IMR-90 (cell line): ENCODE results near the gene SNAP25. TPM values are rescaled to one million over a fixed set of nuclear protein-coding genes. Genes with fewer than 3 reads are reported as not detected.

Experiments used
- ATAC-seq: fragments of 200-7000 bp; cut with Tn5 transposase; 2 replicates; pipeline ENCODE4 v1.9.1; 2020; ENCODE audit warnings: low read depth, mild to moderate bottlenecking, moderate library complexity
- BruUV-seq: library from RNA; stranded (reverse); fragments of 400-500 nt; replicated peaks from 2 replicates; lab custom pipeline; 2021; lab: Mats Ljungman, UMichigan
- CTCF ChIA-PET: fragments of 300-600 bp; formaldehyde crosslinking; extraction: SDS; loops from one replicate; lab custom pipeline; 2021; ENCODE audit warnings: antibody characterized with exemption; lab: Yijun Ruan, JAX
- POLR2A ChIA-PET: fragments of 300-600 bp; sonication (Branson Sonifier 250); formaldehyde crosslinking; loops from one replicate; lab custom pipeline; 2022; ENCODE audit warnings: antibody characterized with exemption; ENCODE audit not compliant: unreplicated experiment; lab: Charles Lee
- DNase-seq: peaks from one replicate; pipeline ENCODE4 v3.0.0; 2013
- H2AFZ ChIP-seq: replicated peaks from 2 replicates; pipeline ENCODE3; 2013; ENCODE audit warnings: low read length, mild to moderate bottlenecking; ENCODE audit not compliant: poor library complexity
- H2AK5ac ChIP-seq: 2 replicates; pipeline ENCODE4 v1.6.1; 2013; ENCODE audit warnings: low read depth, low read length, inconsistent platforms
- H2AK9ac ChIP-seq: replicated peaks from 2 replicates; pipeline ENCODE3; 2013; ENCODE audit warnings: mild to moderate bottlenecking, low read depth, low read length, moderate library complexity; ENCODE audit not compliant: poor library complexity
- H2BK120ac ChIP-seq: 2 replicates; pipeline ENCODE4 v1.6.1; 2013; ENCODE audit warnings: low read depth, low read length, inconsistent platforms
- H2BK15ac ChIP-seq: 3 replicates; pipeline ENCODE4 v1.6.1; 2013; ENCODE audit warnings: low read depth, low read length, inconsistent platforms
- H2BK20ac ChIP-seq: 2 replicates; pipeline ENCODE4 v1.6.1; 2013; ENCODE audit warnings: low read depth, mild to moderate bottlenecking, inconsistent platforms, low read length, moderate library complexity
- H2BK5ac ChIP-seq: 2 replicates; pipeline ENCODE4 v1.6.1; 2013; ENCODE audit warnings: mild to moderate bottlenecking, low read depth, low read length, inconsistent platforms; ENCODE audit not compliant: poor library complexity, severe bottlenecking
- H3K14ac ChIP-seq: replicated peaks from 2 replicates; pipeline ENCODE4 v1.6.1; 2013; ENCODE audit warnings: low read depth, low read length, inconsistent platforms
- H3K18ac ChIP-seq: 2 replicates; pipeline ENCODE4 v1.6.1; 2013; ENCODE audit warnings: low read depth, low read length, control low read depth
- H3K23ac ChIP-seq: 2 replicates; pipeline ENCODE4 v1.6.1; 2013; ENCODE audit warnings: low read depth, low read length, inconsistent platforms
- H3K27ac ChIP-seq: 2 replicates; pipeline ENCODE4 v1.5.1; 2013; ENCODE audit warnings: mild to moderate bottlenecking, control low read depth, low read length; ENCODE audit not compliant: insufficient read depth
- H3K27me3 ChIP-seq: 2 replicates; pipeline ENCODE4 v1.6.1; 2013; ENCODE audit warnings: low read length; ENCODE audit not compliant: control insufficient read depth, insufficient read depth
- H3K36me3 ChIP-seq: 2 replicates; pipeline ENCODE4 v1.6.1; 2013; ENCODE audit warnings: low read length, mixed read lengths; ENCODE audit not compliant: control insufficient read depth, insufficient read depth
- H3K4ac ChIP-seq: 2 replicates; pipeline ENCODE4 v1.6.1; 2013; ENCODE audit warnings: low read depth, low read length, inconsistent platforms
- H3K4me1 ChIP-seq: 2 replicates; pipeline ENCODE4 v1.6.1; 2013; ENCODE audit warnings: low read length, mixed read lengths; ENCODE audit not compliant: control insufficient read depth, insufficient read depth
- H3K4me2 ChIP-seq: 2 replicates; pipeline ENCODE4 v1.6.1; 2013; ENCODE audit warnings: low read depth, mild to moderate bottlenecking, control low read depth, low read length, moderate library complexity
- H3K4me3 ChIP-seq: 2 replicates; pipeline ENCODE4 v1.5.1; 2013; ENCODE audit warnings: low read depth, mild to moderate bottlenecking, control low read depth, low read length, moderate library complexity; ENCODE audit not compliant: insufficient read depth
- H3K56ac ChIP-seq: 2 replicates; pipeline ENCODE4 v1.6.1; 2013; ENCODE audit warnings: low read length, inconsistent platforms; ENCODE audit not compliant: insufficient read depth; ENCODE audit errors: extremely low read depth
- H3K79me1 ChIP-seq, 2 experiments: 2 replicates each; pipeline ENCODE4 v1.6.1; 2013; ENCODE audit warnings: low read length in 2 of 2, inconsistent platforms in 1 of 2, low read depth in 1 of 2
- H3K9ac ChIP-seq: 2 replicates; pipeline ENCODE4 v1.6.1; 2013; ENCODE audit warnings: low read depth, low read length, control low read depth
- H3K9me1 ChIP-seq: 2 replicates; pipeline ENCODE4 v1.6.1; 2013; ENCODE audit warnings: low read length, inconsistent platforms; ENCODE audit not compliant: insufficient read depth
- H3K9me3 ChIP-seq: 2 replicates; pipeline ENCODE4 v1.6.1; 2013; ENCODE audit warnings: low read length; ENCODE audit not compliant: control insufficient read depth, insufficient read depth
- H4K20me1 ChIP-seq: 2 replicates; pipeline ENCODE4 v1.6.1; 2013; ENCODE audit warnings: low read length, inconsistent platforms; ENCODE audit not compliant: insufficient read depth
- H4K5ac ChIP-seq: 2 replicates; pipeline ENCODE4 v1.6.1; 2013; ENCODE audit warnings: mild to moderate bottlenecking, low read depth, low read length, control low read depth
- H4K8ac ChIP-seq, 2 experiments: 2 replicates each; pipeline ENCODE4 v1.6.1; 2013; ENCODE audit warnings: low read depth in 2 of 2, low read length in 2 of 2, control low read depth in 1 of 2, inconsistent platforms in 1 of 2
- H4K91ac ChIP-seq: 2 replicates; pipeline ENCODE4 v1.6.1; 2013; ENCODE audit warnings: low read depth, low read length, inconsistent platforms; ENCODE audit not compliant: insufficient read depth
- BHLHE40 ChIP-seq: fragments of 150-350 bp; IDR thresholded peaks from 2 replicates; pipeline ENCODE4 v1.6.1; 2016; ENCODE audit warnings: mild to moderate bottlenecking, low read depth, low read length
- CEBPB ChIP-seq: IDR thresholded peaks from 2 replicates; pipeline ENCODE4 v1.6.1; 2012; ENCODE audit warnings: low read depth, low read length, improper control_type of control experiment
- CHD1 ChIP-seq: IDR thresholded peaks from 2 replicates; pipeline ENCODE4 v1.6.1; 2012; ENCODE audit warnings: low read depth, low read length, improper control_type of control experiment
- FOS ChIP-seq: fragments of 150-350 bp; IDR thresholded peaks from 2 replicates; pipeline ENCODE4 v1.6.1; 2016; ENCODE audit warnings: low read depth, low read length
- MAFK ChIP-seq: IDR thresholded peaks from 2 replicates; pipeline ENCODE4 v1.6.1; 2012; ENCODE audit warnings: low read depth, low read length, improper control_type of control experiment
- MAZ ChIP-seq: IDR thresholded peaks from 2 replicates; pipeline ENCODE4 v1.6.1; 2012; ENCODE audit warnings: low read depth, mild to moderate bottlenecking, low read length, improper control_type of control experiment, moderate library complexity, borderline replicate concordance
- MXI1 ChIP-seq: IDR thresholded peaks from 2 replicates; pipeline ENCODE4 v1.6.1; 2012; ENCODE audit warnings: low read depth, mild to moderate bottlenecking, low read length, moderate library complexity, borderline replicate concordance
- NFE2L2 ChIP-seq: fragments of 150-350 bp; IDR thresholded peaks from 2 replicates; pipeline ENCODE4 v1.6.1; 2016; ENCODE audit warnings: low read depth, mild to moderate bottlenecking, low read length
- POLR2A ChIP-seq: IDR thresholded peaks from 2 replicates; pipeline ENCODE4 v1.6.1; 2012; ENCODE audit warnings: mild to moderate bottlenecking, low read depth, low read length
- RAD21 ChIP-seq: IDR thresholded peaks from 2 replicates; pipeline ENCODE4 v1.6.1; 2012; ENCODE audit warnings: low read length, improper control_type of control experiment
- RCOR1 ChIP-seq: IDR thresholded peaks from 2 replicates; pipeline ENCODE4 v1.6.1; 2012; ENCODE audit warnings: mild to moderate bottlenecking, low read length, improper control_type of control experiment; ENCODE audit not compliant: insufficient replicate concordance
- RFX5 ChIP-seq: IDR thresholded peaks from 2 replicates; pipeline ENCODE4 v1.8.0; 2012; ENCODE audit warnings: low read depth, mild to moderate bottlenecking, low read length, moderate library complexity
- SMC3 ChIP-seq: fragments of 150-350 bp; IDR thresholded peaks from 2 replicates; pipeline ENCODE4 v1.6.1; 2016; ENCODE audit warnings: low read depth, mild to moderate bottlenecking, antibody characterized with exemption, low read length, moderate library complexity
- dilution Hi-C: fragments of 300-500 bp; cut with HindIII; formaldehyde crosslinking; loops from one replicate; pipeline ENCODE4 v1.14.3; 2018; ENCODE audit warnings: low sequenced_read_pairs; ENCODE audit not compliant: unreplicated experiment
- in situ Hi-C: fragments of 300-500 bp; cut with MboI; formaldehyde crosslinking; loops from 3 replicates; pipeline ENCODE4 v1.14.3; 2019; ENCODE audit warnings: low sequenced_read_pairs, inconsistent platforms, mixed read lengths
- intact Hi-C: fragments of 100-400 bp; cut with micrococcal nuclease; formaldehyde crosslinking; loops from 2 replicates; pipeline ENCODE4 v1.10.0; 2022
- polyA plus RNA-seq, 3 experiments: library from polyadenylated mRNA; depleted of rRNA; stranded (reverse); fragments of >200 nt; gene quantifications; 2 replicates each; pipeline ENCODE4 v1.2.3, GENCODE V29; 2012; ENCODE audit warnings: low replicate concordance in 1 of 3
- total RNA-seq: library from RNA; depleted of rRNA; stranded (reverse); fragments of >200 nt; gene quantifications from 2 replicates; pipeline ENCODE4 v1.2.3, GENCODE V29; 2012
- TF ChIP-seq, protein P1 (sequence below): conservative IDR thresholded peaks from 2 replicates; pipeline ENCODE4 v1.5.1; 2012; ENCODE audit warnings: mild to moderate bottlenecking, low read depth, low read length, improper control_type of control experiment
- TF ChIP-seq, protein P2 (sequence below): fragments of 150-350 bp; IDR thresholded peaks from 2 replicates; pipeline ENCODE4 v1.6.1; 2016; ENCODE audit warnings: low read depth, mild to moderate bottlenecking, low read length, moderate library complexity, borderline replicate concordance
- TF ChIP-seq, protein P3 (sequence below): fragments of 150-350 bp; IDR thresholded peaks from 2 replicates; pipeline ENCODE4 v1.6.1; 2017; ENCODE audit warnings: mild to moderate bottlenecking, antibody characterized with exemption, low read length, low read depth

Gene SNAP25
- total and polyA plus RNA-seq, 2 of the 4 experiments (the other 2 are of a cell fraction) = 1.1 to 2.8 TPM

DNA sequence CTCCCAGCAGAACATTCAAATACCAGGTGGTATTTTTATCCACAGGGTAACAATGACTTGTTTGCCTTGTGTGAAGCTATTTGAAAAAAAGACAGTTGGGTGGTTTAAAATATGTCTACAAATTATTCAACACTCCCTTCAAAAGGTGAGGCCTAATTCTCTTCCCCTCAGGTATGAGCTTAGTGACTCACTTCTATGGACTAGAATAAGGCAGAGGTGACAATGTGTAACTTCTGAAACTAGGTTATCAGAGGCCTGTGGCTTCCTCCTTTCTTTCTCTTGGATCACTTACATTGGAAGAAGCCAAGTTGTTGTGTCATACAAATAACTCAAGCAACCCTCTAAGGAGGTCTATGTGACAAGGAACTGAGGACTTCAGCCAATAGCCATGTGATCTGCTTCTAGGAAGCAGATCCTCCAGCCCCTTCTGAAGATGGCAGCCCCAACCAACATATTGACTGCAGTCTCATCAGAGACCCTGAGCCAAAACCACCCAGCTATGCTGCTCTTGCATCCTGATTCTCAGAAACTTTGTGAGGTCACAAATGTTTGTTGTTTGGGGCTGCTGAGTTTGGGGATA lies 102.6 kb downstream of the SNAP25 start:
- Histone ChIP-seq H3K56ac (no peak overlapping the region), H3K9ac (no peak overlapping the region), H3K27me3 (no peaks in the 10 kb centered on the region), H2BK120ac (no peak overlapping the region), H2BK20ac (no peak overlapping the region; the same call in 1 of the 2 replicates), H3K4me2 (no peak overlapping the region), H3K9me3 (no peaks in the 10 kb centered on the region), H4K5ac (no peak overlapping the region), H3K18ac (no peak overlapping the region), H4K91ac (no peak overlapping the region), H2AK9ac (no peak overlapping the region), H4K8ac (no peak overlapping the region), H4K20me1 (no peaks in the 10 kb centered on the region), H2AFZ (no peak overlapping the region), H2AK5ac (no peak overlapping the region), H3K14ac (no peak overlapping the region), H3K36me3 (no peaks in the 10 kb centered on the region), H2BK15ac (no peak overlapping the region; the same call in 2 of the 3 replicates), H3K4me1 (peaks cover 2% of the 10 kb centered on the region; the same call in 1 of the 2 replicates), H3K79me1 (no peaks in the 10 kb centered on the region), H2BK5ac (no peak overlapping the region), H3K23ac (no peak overlapping the region), H3K4ac (no peak overlapping the region), H3K9me1 (no peaks in the 10 kb centered on the region), H3K4me3 (no peak overlapping the region), H3K27ac (no peak overlapping the region)
- intact Hi-C loops (no loop called here), in situ Hi-C loops (no loop called here), dilution Hi-C loops (no loop called here)
- ChIA-PET POLR2A (no interaction called here), CTCF (interaction anchor here (1.4 kb wide), 1 partner anchor 26 kb away, joined by 4 read pairs; no protein-coding TSS in a partner anchor)
- no TSS peak for BruUV-seq
- TF ChIP-seq SMC3 = no peak
- TF ChIP-seq POLR2A = no peak
- no peak for TF ChIP-seq MAFK
- TF ChIP-seq, protein P1, sequence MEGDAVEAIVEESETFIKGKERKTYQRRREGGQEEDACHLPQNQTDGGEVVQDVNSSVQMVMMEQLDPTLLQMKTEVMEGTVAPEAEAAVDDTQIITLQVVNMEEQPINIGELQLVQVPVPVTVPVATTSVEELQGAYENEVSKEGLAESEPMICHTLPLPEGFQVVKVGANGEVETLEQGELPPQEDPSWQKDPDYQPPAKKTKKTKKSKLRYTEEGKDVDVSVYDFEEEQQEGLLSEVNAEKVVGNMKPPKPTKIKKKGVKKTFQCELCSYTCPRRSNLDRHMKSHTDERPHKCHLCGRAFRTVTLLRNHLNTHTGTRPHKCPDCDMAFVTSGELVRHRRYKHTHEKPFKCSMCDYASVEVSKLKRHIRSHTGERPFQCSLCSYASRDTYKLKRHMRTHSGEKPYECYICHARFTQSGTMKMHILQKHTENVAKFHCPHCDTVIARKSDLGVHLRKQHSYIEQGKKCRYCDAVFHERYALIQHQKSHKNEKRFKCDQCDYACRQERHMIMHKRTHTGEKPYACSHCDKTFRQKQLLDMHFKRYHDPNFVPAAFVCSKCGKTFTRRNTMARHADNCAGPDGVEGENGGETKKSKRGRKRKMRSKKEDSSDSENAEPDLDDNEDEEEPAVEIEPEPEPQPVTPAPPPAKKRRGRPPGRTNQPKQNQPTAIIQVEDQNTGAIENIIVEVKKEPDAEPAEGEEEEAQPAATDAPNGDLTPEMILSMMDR = no peak
- no peak for TF ChIP-seq FOS
- TF ChIP-seq RFX5 = no peak
- TF ChIP-seq MAZ = no peak
- TF ChIP-seq, protein P2, sequence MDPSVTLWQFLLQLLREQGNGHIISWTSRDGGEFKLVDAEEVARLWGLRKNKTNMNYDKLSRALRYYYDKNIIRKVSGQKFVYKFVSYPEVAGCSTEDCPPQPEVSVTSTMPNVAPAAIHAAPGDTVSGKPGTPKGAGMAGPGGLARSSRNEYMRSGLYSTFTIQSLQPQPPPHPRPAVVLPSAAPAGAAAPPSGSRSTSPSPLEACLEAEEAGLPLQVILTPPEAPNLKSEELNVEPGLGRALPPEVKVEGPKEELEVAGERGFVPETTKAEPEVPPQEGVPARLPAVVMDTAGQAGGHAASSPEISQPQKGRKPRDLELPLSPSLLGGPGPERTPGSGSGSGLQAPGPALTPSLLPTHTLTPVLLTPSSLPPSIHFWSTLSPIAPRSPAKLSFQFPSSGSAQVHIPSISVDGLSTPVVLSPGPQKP = no peak
- no peak for TF ChIP-seq NFE2L2
- no peak for TF ChIP-seq RCOR1
- TF ChIP-seq, protein P3, sequence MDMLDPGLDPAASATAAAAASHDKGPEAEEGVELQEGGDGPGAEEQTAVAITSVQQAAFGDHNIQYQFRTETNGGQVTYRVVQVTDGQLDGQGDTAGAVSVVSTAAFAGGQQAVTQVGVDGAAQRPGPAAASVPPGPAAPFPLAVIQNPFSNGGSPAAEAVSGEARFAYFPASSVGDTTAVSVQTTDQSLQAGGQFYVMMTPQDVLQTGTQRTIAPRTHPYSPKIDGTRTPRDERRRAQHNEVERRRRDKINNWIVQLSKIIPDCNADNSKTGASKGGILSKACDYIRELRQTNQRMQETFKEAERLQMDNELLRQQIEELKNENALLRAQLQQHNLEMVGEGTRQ = no peak
- TF ChIP-seq BHLHE40 = no peak
- TF ChIP-seq RAD21 = no peak
- TF ChIP-seq CEBPB = no peak
- no peak for TF ChIP-seq CHD1
- no peak for TF ChIP-seq MXI1
- DNase-seq (no peak), ATAC-seq (no peak)
